ENCODE data around the gene MAPKAPK2.

DNA sequence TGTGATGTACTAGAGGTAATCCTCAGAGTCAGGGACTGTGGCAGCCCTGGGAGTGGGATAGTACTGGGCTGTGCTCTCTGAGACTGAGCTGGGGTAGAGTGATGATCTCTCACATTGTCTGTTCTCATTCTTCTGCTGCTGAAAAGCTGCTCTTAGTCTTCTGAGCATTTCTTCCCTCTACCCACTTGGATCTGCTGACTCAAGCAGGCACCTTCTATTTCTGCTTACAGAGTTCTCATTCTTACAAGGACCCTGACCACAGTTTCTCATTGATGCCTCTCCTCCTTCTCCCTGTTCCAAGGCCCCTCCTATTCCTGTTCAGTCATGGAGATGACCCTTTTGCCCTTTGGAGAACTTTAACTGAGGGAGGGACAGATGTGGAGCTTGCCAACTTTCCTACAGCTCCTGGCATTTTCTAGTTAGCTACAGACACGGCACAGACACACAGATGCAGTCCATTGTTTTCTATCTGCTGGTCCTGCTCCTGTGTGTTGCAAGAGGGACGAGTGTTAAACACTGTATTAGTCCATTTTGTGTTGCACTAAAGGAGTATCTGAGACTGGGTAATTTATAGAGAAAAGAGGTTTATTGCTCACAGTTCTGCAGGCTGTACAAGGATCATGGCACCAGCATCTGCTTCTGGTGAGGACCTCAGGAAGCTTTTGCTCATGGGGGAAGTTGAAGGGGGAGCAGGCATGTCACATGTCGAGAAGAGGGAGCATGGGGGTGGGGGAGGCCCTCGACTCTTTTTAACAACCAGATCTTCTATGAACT is 12.3 kb downstream of the MAPKAPK2 start:
- TF ChIP-seq CTCF (conservative IDR thresholded peaks at IDR 0.05; ENCODE audit: low read depth, low read length), result no peak
- no peak for TF ChIP-seq EZH2phosphoT487 (IDR thresholded peaks at IDR 0.05; ENCODE audit: borderline replicate concordance, low read length)
- no peak for TF ChIP-seq EZH2 (IDR thresholded peaks at IDR 0.05; ENCODE audit: low read length, unreplicated experiment)
